Fibroblast of skin of right quadriceps (primary cell): Measurements from ENCODE around the gene RCSD1.
"Not testable (repeated sequence)": the region's sequence is repeated elsewhere in the genome, so short reads cannot be mapped to it uniquely, and the experiment has no call there.

Experiments used
- DNase-seq: peaks from one replicate; pipeline ENCODE4 v3.0.0-alpha.2; 2013

Gene RCSD1

GRCh38 chr1:167719715-167720421 is 89.8 kb downstream of the RCSD1 start:
- DNase-seq, result not testable (repeated sequence)

- peak; percentile 68 for DNase-seq
Observed at GRCh38 chr1:167720965-167721616, 91.1 kb downstream of the RCSD1 start.

- DNase-seq, result peak; percentile 94
Observed at GRCh38 chr1:167721617-167722151, 91.7 kb downstream of the RCSD1 start, which contains the start of gene MPZL1. MPZL1 (plus strand) TSS chr1:167721982; CDS start chr1:167722152, 170 bp downstream.

DNA sequence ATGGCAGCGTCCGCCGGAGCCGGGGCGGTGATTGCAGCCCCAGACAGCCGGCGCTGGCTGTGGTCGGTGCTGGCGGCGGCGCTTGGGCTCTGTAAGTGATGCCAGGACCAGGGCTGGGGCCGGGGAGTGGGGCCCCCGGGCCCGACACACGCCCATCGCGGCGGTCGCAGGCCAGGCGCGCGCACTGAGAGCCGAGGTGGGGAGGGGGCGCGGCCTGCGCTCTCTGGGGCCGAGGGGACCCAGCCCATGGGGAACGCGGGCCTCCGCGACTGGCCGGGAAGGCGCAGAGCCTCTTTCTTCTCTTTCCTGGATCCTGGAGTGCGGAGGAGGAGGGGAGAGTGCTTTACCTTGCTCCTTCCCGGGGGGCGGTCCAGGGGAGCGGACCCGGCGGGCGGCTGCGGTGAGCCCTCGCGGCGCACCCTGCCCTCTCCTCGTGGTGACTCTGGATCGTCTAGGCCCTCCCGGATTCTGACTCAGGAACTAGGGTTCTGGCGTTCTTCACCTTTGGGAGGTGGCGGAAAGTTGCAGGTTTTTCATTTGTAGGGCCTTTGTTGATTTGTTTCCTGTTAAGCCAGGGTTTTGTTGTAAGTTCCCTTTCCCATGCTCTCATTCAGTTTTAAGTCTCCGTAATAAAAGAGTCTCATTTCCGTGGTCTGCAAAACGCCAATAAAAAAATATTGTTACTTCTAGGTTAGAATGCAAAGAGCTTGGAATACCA is 92.3 kb downstream of the RCSD1 start:
- peak; percentile 25 for DNase-seq

GRCh38 chr1:167722870-167723251 is 92.8 kb downstream of the RCSD1 start:
- DNase-seq, result no peak

- DNase-seq, result no peak
Observed at GRCh38 chr1:167723707-167724323, 93.8 kb downstream of the RCSD1 start.

- DNase-seq, result no peak
Observed at GRCh38 chr1:167726008-167726407, 96.0 kb downstream of the RCSD1 start.

- DNase-seq, result no peak
Observed at GRCh38 chr1:167728818-167729410, 98.9 kb downstream of the RCSD1 start.

DNA sequence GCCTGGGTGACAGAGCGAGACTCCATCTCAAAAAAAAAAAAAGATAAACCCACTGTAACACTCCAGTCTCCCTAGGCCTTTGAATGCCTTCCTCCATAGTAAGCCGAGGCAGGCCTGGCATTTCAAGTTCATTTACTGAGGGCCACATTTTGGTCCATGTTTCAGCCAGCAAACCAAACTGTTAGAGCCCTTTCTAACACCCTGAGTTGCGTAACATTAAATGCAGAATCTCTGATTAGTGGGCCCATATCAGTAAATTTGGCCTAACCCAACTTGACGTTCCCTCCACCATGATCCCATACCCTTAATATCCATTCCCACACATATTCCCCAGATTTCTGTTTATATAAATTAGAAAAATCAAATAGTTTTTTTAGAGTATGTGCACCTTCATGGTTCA is 104.2 kb downstream of the RCSD1 start:
- no peak for DNase-seq

DNA sequence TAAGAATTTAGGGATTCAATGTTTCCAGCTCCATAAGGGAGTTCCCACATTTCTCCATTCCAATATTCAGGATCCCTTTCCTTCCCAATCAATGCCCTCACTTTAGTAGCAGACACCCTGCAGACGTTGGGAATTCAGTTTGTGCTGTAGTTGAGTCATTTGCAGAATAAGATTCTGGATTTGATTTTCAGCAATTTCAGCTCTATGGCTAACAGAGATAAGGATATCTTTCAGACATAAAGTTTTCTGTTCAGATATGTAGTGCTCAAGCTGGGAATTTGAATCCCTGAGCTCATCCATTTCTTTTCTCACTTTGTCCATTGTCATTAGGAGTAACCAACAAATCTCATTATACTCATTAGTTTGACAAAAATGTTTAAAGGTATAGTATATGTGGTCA is 104.8 kb downstream of the RCSD1 start:
- DNase-seq, result no peak

GRCh38 chr1:167737169-167737568 is 107.1 kb downstream of the RCSD1 start:
- DNase-seq, result no peak

- DNase-seq, result no peak
Observed at GRCh38 chr1:167738158-167738557, 108.1 kb downstream of the RCSD1 start.

DNA sequence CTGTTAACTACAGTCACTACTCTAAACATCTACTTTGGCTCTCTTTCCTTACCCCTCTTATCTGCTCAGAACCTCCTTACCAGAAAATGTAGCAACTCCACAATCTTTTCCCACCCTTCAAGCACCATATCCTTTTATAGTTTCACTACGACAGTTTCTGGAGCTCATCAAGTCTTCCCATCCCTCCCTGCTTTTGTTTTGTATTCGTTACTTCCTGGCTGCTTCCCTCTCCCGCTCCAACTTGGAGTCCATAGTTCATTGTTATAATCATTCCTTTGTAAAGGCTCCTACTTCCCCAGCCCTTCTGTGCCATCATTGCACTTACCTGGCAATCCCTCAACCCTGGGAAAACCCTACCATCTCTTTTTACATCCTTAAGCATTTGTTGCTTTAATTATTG is 109.7 kb downstream of the RCSD1 start:
- DNase-seq, result no peak

GRCh38 chr1:167741103-167741502 is 111.1 kb downstream of the RCSD1 start:
- DNase-seq, result not testable (repeated sequence)

GRCh38 chr1:167742392-167743057 is 112.5 kb downstream of the RCSD1 start:
- DNase-seq, result not testable (repeated sequence)

DNA sequence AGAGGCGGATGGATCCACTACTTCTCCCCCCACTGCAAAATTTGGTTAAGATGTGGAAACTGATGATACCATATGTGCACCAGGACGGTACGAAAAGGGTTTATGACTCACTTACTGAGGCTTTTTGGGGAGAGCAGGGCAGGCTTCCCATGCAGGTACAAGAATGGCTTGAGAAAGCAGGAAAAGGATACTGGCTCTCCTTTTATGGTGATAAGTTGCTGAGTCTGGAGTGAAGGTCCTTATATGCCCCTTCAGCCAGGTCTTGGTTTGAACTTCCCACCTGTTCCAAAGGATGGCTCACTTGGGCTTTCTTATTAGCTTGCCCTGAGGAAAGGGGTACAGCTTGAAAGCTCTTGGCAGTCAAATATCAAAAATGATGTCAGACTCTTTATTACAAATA is 114.9 kb downstream of the RCSD1 start:
- no peak for DNase-seq

DNA sequence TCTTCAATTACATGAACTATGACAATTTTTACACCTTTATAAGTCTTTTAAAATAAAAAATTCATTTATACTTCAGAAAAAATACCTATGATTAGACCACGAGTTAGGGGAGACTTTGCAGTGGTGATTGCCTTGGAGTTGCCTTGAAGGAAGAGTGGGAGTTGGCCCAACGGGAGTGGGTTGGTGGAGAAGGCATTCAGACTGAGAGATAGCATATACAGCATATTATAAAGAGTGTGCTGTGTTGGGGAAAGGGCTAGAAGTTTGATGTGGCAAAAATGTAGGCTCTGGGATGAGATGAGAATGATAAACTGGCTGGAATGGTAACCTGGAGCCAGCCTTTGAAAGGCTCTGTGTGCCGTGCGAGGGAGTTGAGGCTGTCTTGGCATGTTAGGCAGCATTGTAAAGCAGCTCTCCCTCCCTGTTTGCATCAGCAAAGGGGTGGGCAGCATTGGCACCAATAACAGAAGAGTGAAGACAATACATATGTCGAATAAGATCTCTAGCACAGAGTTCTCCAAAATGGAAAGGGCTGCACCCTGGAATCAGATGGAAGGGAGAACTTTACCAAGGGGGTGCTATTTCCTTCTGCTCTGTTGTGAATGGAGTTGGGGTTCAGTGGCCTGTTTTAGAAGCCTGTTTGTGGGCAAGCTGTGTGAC is 116.1 kb downstream of the RCSD1 start:
- DNase-seq, result no peak

- DNase-seq, result no peak
Observed at GRCh38 chr1:167746988-167747655, 117.1 kb downstream of the RCSD1 start.

GRCh38 chr1:167747988-167748387 is 118.0 kb downstream of the RCSD1 start:
- peak; percentile 29 for DNase-seq

DNA sequence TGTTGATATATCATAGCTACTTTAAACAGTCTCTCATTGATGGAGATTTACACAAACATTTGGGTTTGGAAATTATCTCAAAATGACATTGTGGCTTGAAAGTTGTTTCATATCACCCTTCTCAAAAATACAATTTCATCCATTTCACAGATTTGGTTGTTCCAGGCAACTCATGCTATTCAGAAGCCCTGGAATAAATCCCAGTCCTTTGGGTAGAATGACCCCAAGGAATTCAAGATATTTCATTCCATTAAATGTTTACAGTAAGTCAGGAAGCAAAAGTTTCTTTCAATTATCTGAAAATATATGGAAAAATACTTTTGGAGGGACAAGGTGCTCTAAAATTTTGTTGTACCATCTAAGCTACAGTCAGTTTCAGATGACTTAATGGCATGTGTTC is 118.9 kb downstream of the RCSD1 start:
- peak; percentile 62 for DNase-seq

- DNase-seq, result no peak
Observed at GRCh38 chr1:167749741-167750140, 119.7 kb downstream of the RCSD1 start.
